Colonic mucosa (tissue), 4 donors: ENCODE measurements around the gene SIVA1. TPM values are rescaled to one million over a fixed set of nuclear protein-coding genes. Genes with fewer than 3 reads are reported as not detected.
A peak's percentile ranks its signal among the peaks of the same experiment; 100 is the strongest.

Source experiments
- DNase-seq: peaks from one replicate; pipeline ENCODE4 v3.0.0-alpha.2; 2020
- H3K27ac ChIP-seq: fragments of 200-600 bp; one replicate; pipeline ENCODE4 v1.8.0; 2021
- H3K27me3 ChIP-seq: fragments of 200-600 bp; one replicate; pipeline ENCODE4 v1.8.0; 2021
- H3K36me3 ChIP-seq: fragments of 200-600 bp; one replicate; pipeline ENCODE4 v1.8.0; 2021
- H3K4me1 ChIP-seq: fragments of 200-600 bp; one replicate; pipeline ENCODE4 v1.8.0; 2021; ENCODE audit warnings: mild to moderate bottlenecking
- H3K4me3 ChIP-seq: fragments of 200-600 bp; one replicate; pipeline ENCODE4 v1.8.0; 2021
- H3K9ac ChIP-seq, 2 donors: one replicate each; pipeline ENCODE4 v1.7.0; 2013; ENCODE audit warnings: control low read depth in 2 of 2, low read depth in 2 of 2, low read length in 2 of 2
- H3K9me3 ChIP-seq: fragments of 200-600 bp; one replicate; pipeline ENCODE4 v1.8.0; 2021
- intact Hi-C: fragments of 100-400 bp; cut with DNase I; formaldehyde crosslinking; loops from one replicate; pipeline ENCODE4 v1.14.1; 2022
- total RNA-seq, 2 donors: library from RNA; stranded (reverse); fragmentation: NEBNext Ultra II Directional in 1 of 2; extraction: Animal tissue kit (Norgen Biotek cat#: 25700) in 1 of 2; gene quantifications; one replicate each; pipeline ENCODE4 v1.2.1, GENCODE V29; 2021
- TF ChIP-seq, protein P1 (sequence below): fragments of 200-600 bp; IDR thresholded peaks from one replicate; pipeline ENCODE4 v1.8.0; 2022; ENCODE audit warnings: antibody characterized with exemption, mild to moderate bottlenecking
- donor health status: healthy.
- donor health status: DM: no; HTN: no; CAD: no.
- donor health status: DM: no; HTN: no; CAD: no.

Gene SIVA1
- total RNA-seq, 2 donors from 2014 or later = 58.8 to 153 TPM

DNA sequence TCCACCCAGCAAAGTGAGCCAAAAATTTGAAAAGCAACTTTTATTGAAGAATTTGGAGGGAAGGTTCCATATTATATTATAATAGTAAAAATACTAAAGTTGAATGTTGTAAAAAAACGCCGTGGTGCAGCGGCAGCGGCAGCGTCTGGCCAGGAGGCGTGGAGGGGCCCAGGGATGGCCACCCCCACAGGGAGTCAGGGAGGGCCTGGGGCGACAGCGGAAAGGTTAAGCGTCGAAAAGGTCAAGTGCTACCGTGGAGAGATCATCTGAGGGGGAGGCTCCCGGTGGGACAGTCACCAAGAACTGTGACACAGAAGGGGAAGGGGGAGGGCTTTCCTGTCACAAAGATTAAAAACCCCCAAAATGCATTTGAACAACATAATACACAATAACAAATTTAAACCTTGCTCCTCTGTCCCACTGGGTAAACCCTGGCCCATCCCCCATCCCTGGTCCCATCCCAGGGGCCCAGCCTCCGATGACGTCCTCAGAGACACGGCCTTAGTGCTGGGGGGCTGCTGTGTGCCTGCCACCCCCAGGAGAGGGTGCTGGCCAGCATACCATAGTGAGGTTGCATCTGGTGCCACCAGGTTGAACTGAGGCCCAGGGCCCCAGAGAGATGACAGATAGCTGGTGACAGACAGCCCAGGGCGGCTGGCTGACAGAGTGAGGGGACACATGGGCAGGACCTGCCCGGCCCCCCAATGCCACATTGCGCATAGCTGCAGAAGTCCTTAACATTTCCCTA, 16.6 kb downstream of the SIVA1 start:
- Histone ChIP-seq H3K36me3 (peaks cover 3% of the 10 kb centered on the region), H3K9ac (no peak overlapping the region), H3K4me1 (peaks cover 3% of the 10 kb centered on the region)

DNA sequence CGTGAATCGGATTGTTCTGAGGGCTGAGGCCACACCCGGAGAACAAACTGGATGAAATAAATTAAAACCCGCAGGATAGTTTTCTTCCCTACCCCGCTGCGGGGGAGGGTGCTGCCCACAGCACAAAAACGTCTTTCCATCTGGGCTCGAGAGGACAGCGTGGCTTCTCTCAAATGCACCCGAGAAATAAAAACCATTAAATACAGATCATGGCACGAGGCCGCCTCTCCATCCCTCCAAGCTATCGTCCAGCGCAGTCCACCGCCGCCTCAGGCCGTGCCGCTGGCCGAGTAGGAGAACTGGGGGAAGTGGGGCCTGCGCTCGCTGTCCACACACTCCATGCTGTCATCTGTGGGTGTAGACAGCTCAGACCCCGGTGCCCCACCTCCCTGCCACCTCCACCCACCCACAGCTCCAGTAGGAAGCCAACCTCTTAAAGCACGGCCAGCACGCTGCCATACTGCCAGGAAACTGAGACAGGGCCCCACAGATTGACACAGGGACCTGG, 17.2 kb downstream of the SIVA1 start:
- no peak overlapping the region for H3K27ac ChIP-seq
- H3K27me3 ChIP-seq = no peaks in the 10 kb centered on the region
- peaks cover 3% of the 10 kb centered on the region for H3K36me3 ChIP-seq
- TF ChIP-seq, protein P1, sequence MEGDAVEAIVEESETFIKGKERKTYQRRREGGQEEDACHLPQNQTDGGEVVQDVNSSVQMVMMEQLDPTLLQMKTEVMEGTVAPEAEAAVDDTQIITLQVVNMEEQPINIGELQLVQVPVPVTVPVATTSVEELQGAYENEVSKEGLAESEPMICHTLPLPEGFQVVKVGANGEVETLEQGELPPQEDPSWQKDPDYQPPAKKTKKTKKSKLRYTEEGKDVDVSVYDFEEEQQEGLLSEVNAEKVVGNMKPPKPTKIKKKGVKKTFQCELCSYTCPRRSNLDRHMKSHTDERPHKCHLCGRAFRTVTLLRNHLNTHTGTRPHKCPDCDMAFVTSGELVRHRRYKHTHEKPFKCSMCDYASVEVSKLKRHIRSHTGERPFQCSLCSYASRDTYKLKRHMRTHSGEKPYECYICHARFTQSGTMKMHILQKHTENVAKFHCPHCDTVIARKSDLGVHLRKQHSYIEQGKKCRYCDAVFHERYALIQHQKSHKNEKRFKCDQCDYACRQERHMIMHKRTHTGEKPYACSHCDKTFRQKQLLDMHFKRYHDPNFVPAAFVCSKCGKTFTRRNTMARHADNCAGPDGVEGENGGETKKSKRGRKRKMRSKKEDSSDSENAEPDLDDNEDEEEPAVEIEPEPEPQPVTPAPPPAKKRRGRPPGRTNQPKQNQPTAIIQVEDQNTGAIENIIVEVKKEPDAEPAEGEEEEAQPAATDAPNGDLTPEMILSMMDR = no peak
- H3K4me3 ChIP-seq = no peak overlapping the region
- intact Hi-C loops = loop anchor here (10.0 kb wide), 1 partner anchor 285 kb away; no protein-coding TSS in a partner anchor
- no peak overlapping the region for H3K9ac ChIP-seq
- no peaks in the 10 kb centered on the region for H3K9me3 ChIP-seq
- H3K4me1 ChIP-seq = peaks cover 3% of the 10 kb centered on the region
- no peak for DNase-seq

More for the DNA sequence above, 16.6 kb downstream of the SIVA1 start:
- no peak overlapping the region for H3K27ac ChIP-seq
- TF ChIP-seq, protein P1 = no peak
- no peaks in the 10 kb centered on the region for H3K9me3 ChIP-seq
- intact Hi-C loops = loop anchor here (2.0 to 10.0 kb wide), 3 partner anchors 57 to 285 kb away; partner anchors contain the start of gene CEP170B
- DNase-seq = no peak
- H3K27me3 ChIP-seq = no peaks in the 10 kb centered on the region
- H3K4me3 ChIP-seq = no peak overlapping the region

DNA sequence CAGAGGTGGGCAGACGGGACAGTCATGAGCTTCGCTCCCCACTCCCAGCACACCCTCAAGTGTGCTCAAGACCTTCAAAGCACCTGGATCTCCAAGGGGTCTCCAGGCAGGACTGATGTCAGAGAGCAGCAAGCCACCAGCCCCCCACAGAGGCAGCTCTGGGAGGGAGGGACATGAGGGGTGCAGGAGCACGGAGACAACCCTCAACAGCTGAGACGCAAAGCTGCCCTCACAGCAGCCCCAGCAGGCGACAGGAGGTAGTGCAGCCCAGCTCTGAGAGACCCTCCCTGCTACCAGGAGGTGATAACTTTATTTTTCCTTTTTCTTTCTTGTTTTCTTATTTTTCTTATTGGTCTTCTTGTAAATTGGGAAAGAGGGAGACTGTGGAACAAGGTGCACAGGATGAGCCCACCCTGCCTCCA, 17.9 kb downstream of the SIVA1 start:
- intact Hi-C loops = loop anchor here (10.0 kb wide), 1 partner anchor 284 kb away; no protein-coding TSS in a partner anchor
- DNase-seq = no peak
- Histone ChIP-seq H3K4me3 (no peak overlapping the region), H3K4me1 (peaks cover 3% of the 10 kb centered on the region), H3K9me3 (no peaks in the 10 kb centered on the region), H3K9ac (no peak overlapping the region), H3K36me3 (peaks cover 3% of the 10 kb centered on the region), H3K27me3 (no peaks in the 10 kb centered on the region), H3K27ac (no peak overlapping the region)
- TF ChIP-seq, protein P1 = no peak

DNA sequence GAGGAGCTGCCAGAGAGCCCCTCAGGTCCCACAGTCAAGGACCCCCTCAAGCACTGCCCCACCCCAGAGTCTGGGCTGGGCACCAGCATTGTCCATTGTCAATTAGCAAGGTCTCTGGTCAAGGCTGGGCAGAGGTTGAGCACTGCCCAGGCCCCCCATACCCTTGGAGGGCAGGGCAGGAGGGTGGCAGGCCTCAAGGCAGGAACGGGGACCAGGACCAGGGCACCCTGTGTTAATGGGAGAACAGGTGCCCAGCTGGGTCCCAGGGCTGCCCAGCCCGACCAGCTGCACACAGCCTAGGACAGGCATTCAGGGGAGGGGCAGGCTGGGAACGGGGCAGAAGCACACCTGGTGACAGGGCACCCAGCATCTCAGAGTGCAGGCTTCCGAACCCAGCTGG, 18.4 kb downstream of the SIVA1 start:
- H3K27ac ChIP-seq = no peak overlapping the region
- no peaks in the 10 kb centered on the region for H3K9me3 ChIP-seq
- TF ChIP-seq, protein P1 = no peak
- no peak overlapping the region for H3K4me3 ChIP-seq
- peaks cover 3% of the 10 kb centered on the region for H3K4me1 ChIP-seq
- intact Hi-C loops = loop anchor here (10.0 kb wide), 1 partner anchor 283 kb away; no protein-coding TSS in a partner anchor
- no peak for DNase-seq
- H3K9ac ChIP-seq = no peak overlapping the region
- H3K27me3 ChIP-seq = no peaks in the 10 kb centered on the region
- H3K36me3 ChIP-seq = peaks cover 3% of the 10 kb centered on the region

DNA sequence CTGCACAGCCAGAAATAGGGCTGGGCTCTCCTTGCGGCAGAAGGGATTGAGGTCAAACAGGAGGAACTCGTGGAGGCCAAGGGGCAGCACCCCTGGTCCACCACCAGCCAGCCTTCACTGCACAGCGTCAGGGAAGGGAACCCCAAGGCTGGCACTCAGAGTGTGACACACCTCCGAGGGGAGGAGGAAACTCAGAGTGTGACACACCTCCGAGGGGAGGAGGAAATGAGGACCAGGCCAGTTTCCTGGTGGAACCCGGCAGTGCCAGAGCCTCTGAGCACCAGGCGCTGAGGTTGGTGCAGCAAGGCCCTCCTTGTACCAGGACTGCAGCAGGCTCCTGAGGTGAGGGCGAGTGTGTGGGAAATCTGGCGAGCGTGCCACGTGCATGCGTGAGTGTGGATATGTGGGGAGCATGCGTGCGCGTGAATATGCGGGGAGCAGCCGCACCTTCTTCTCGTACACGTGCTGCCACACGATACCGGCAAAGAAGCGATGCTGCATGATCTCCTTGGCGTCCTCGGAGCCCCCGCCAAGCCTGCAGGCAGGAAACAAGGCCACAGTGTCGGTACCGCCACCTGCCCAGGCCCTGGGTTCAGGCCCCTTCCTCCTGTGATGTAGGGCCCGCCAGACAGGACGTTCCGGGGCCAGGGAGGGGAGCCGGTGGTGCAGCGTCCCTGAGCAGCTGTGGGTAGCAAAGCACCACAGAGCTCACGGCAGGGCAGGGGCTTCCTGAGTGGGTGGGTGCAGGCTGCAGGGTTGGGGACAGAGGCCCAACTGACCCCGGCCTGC, 19.2 kb downstream of the SIVA1 start:
- Histone ChIP-seq H3K4me3 (no peak overlapping the region), H3K4me1 (peaks cover 3% of the 10 kb centered on the region), H3K36me3 (peaks cover 3% of the 10 kb centered on the region), H3K27ac (no peak overlapping the region), H3K9ac (no peak overlapping the region), H3K27me3 (no peaks in the 10 kb centered on the region), H3K9me3 (no peaks in the 10 kb centered on the region)
- peak; percentile 52 for DNase-seq
- TF ChIP-seq, protein P1 = no peak
- intact Hi-C loops = loop anchor here (10.0 kb wide), 1 partner anchor 283 kb away; no protein-coding TSS in a partner anchor
